ENCODE data around the gene CUL1.
"Not testable (repeated sequence)": the region's sequence is repeated elsewhere in the genome, so short reads cannot be mapped to it uniquely, and the experiment has no call there.

CUL1 gene

DNA sequence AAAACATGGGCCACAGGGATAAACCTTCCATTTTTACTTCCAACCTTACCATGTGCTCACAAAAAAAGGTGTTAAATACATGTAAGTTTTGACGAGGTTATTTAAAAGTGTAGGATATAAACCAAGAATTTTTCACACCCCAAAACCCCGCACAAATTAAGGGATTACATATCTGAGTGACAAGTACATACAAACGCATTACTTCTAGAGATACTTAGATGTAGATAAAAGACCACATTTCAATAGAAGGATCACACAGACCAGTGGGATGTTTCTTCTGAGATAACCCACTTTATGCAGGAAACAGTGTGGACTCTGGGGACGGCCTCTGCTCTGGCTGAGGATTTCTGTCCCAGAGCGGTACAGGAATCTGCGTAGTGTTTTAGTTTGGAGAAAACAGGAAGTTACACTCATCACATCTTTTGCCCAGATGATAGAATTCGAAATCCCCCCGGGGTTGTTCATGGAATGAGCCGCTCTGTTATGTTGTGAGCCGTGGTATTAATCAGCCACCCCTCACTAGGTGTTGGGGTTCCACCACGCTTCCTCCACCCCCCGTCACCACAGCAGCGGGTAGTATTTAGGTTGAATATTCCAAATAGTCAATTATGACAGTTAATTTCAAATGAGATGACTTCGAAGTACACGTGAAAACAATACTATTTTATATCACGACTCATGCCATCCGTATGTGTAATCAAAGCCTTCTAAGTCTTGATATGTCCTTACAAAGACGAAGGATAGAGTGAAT is 1.3 kb upstream of the CUL1 start:
- DNase-seq (ENCODE audit: low read depth): no peak

DNA sequence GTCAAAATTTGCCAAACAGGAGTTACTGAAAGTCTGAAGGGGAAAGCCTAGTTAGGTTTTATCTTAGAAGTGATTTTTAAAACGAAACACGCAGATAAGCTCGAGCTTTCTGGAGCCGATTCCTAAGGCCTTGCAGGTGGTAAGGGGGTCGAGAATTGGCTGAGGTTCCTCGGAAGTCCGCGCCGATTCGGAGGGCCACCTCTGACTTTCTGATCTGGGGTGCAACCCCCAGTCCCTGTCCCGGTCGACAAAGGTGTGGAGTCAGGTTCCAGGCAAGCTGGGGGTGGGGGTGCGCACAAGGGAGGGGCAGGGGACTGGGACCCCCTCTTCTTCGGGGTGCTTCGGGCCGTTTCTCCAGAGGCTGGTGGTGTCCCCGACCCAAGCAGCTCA is 701 bp upstream of the CUL1 start:
- no peak for DNase-seq (ENCODE audit: low read depth)

- DNase-seq (ENCODE audit: low read depth): no peak
These were observed 500 bp downstream of the CUL1 start for GRCh38 chr7:148699024-148699781.

GRCh38 chr7:148699782-148700629 is 1.3 kb downstream of the CUL1 start:
- DNase-seq (ENCODE audit: low read depth): no peak

GRCh38 chr7:148700661-148701064 is 2.0 kb downstream of the CUL1 start:
- DNase-seq (ENCODE audit: low read depth): no peak

DNA sequence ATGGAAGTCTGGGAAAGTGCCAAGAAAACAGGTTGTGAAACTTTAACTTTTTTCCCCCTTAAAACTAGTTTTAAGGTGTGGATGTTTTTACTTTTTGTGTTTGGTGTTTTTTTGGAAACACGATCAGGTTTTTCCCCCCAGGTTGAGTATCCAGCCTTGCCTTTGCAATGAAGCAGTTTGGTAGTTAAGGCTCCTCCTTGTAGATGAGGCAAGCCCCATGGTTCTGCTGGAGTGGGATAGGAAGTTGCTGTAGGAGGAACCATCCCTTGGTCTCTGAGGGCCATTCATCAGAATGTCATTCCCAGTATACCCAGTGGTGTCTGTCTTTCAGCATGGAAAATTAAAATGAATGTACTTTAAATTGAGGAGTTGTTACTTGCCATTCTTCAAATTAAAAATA is 2.7 kb downstream of the CUL1 start:
- DNase-seq (ENCODE audit: low read depth): no peak

DNA sequence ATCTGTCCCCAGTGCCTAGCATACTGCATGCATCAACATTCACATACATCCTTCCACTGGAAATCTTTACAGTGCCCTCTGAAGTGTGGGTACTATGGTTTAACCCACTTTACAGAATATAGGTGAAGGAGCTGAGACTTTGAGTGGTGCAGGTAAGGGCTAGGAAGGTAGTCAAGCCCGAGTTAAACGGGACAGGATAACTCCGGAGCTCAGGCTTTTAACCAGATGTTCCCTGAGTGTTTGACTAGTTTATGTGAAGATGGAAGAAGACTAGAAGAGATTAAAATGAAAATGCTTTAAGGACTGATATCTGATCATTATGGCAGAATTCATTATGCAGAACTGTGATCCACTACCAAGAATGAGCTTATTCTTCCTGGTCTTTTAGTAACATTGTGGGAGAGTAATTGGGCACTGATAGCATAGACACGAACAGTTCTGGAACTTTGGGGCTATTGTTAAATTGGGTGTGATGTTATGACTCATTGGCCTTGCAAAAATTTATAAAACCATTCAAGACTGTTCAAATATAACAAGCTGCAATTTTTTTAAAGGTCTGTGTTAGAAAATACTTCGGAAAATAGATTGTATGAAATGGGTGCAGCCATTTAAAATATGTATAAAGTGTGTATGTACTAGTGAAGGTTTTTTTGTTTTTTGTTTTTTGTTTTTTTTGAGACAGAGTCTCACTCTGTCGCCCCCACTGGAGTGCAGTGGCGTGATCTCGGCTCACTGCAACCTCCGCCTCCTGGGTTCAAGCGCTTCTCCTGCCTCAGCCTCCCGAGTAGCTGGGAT is 4.4 kb downstream of the CUL1 start:
- no peak for DNase-seq (ENCODE audit: low read depth)

DNA sequence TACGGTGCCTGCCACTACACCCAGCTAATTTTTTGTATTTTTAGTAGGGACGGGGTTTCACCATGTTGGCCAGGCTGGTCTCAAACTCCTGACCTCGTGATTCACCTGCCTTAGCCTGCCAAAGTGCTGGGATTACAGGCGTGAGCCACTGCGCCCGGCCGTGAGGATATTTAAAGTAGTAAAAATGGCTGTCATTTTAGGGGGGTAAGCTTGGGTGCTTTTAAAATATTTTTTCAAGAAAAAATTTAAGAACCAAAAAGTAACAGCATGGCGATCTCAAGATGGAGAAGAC is 4.9 kb downstream of the CUL1 start:
- not testable (repeated sequence) for DNase-seq (ENCODE audit: low read depth)

DNA sequence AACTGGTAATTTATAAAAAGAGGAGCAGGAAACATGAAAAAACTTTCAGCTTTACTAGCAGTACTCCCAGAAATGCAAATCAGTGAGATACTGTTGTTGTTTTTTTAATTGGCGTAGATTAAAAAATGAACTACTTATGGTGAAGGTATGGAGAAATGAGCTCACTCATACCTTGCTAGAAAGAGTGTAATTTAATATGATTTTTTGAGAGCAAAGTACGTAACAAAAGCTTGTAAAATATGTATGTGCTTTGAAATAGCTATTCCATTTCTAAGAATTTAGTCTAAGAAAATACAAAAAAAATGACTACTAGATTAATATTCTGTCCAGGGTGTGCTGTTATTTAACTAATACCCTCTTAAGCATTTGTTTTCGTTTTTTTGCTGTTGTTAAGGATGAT is 5.5 kb downstream of the CUL1 start:
- DNase-seq (ENCODE audit: low read depth): no peak

DNA sequence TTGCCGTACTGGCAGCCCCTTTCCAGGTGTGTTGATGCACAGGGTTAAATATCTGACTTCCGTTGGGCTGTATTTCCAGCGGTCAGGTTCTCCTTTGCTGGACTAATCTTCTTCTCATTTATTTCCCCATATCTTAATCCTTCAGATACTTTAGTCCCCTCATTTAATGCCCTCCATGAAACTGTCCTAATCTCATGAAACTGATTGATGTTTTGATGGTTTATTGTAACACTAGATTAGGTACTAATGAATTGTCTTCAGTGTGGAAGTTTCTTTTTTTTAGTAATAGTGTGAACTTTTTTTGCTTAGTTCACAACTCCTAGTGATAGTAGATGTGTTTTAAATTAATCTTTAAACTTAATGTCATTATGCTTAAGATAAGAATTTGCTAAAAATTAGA is 6.3 kb downstream of the CUL1 start:
- no peak for DNase-seq (ENCODE audit: low read depth)

- no peak for DNase-seq (ENCODE audit: low read depth)
These were observed 7.7 kb downstream of the CUL1 start for GRCh38 chr7:148706368-148706767.

DNA sequence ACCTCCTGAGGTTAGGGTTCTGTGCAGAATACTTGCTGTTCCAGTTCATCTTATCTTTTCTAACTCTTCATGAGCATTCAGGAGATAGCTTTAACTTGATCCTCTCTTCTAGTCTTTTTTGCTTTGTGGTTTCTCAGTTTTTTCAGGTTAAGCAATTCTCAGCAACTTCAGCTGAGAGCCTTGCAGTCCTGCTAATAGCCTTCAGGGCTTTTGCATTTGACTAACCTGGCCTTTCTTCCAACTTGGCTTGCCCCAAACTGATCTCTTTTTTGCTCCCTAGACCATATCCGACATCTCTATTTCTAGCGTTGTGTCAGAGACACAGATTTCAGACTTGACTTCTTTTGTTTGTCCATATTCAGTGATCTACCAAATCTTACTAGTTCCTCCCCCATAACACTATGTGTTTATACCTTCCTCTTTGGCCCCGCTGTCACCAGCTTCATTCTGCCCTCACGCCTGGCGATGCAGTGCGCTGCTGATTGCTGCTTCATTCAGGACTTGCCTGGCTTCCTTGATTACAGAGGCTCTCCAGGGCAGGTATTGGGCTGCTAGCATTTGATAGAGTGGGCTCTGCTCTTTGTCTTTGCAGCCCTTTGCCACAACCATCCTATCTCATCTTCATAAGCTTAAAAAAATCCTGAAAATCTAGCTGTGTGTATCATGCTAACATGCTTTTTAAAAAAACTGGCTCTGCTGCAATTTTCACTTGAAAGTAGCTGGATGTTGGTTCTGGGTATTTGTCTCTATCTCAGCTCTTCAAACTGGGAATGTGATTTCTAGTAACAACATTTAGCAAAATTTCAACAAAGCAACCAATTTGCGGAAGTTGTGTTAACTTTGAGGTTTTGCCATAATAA is 9.6 kb downstream of the CUL1 start:
- no peak for DNase-seq (ENCODE audit: low read depth)

DNA sequence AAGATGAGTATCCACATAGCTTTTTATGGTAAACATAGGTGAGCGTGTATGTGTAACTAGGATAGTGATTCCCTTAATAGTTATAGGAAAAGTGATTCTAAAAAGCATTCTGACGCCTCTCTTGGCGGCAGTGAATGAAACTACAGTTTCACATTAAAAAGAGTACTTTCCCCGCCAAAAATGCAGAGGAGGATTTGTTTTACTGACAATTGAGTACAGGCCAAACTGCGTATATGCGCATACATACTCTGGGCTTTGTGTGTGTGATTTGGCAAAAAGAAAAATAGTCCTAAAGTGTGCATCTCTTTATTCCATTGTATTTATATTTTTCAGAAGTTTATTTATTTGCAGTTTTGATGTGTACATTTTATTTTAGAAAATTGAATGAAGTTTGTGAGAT is 10.3 kb downstream of the CUL1 start:
- DNase-seq (ENCODE audit: low read depth): no peak

DNA sequence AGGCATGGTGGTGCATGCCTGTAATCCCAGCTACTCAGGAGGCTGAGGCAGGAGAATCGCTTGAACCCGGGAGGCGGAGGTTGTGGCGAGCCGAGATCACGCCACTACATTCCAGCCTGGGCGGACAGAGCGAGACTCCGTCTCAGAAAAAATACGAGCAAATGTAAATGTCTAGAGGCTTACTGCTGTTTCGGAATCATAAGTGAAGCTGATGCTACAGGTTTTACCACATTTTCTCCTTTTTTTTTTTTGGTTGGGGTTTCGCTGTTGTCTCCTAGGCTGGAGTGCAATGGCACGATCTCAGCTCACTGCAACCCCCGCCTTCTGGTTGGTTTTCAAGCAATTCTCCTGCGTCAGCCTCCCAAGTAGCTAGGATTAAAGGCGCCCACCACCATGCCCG is 11.7 kb downstream of the CUL1 start:
- DNase-seq (ENCODE audit: low read depth): not testable (repeated sequence)

- DNase-seq (ENCODE audit: low read depth): no peak
These were observed 12.7 kb downstream of the CUL1 start for GRCh38 chr7:148711191-148712102.

GRCh38 chr7:148712678-148713329 is 14.1 kb downstream of the CUL1 start:
- DNase-seq (ENCODE audit: low read depth): no peak

GRCh38 chr7:148714498-148714897 is 15.8 kb downstream of the CUL1 start:
- DNase-seq (ENCODE audit: low read depth): no peak

DNA sequence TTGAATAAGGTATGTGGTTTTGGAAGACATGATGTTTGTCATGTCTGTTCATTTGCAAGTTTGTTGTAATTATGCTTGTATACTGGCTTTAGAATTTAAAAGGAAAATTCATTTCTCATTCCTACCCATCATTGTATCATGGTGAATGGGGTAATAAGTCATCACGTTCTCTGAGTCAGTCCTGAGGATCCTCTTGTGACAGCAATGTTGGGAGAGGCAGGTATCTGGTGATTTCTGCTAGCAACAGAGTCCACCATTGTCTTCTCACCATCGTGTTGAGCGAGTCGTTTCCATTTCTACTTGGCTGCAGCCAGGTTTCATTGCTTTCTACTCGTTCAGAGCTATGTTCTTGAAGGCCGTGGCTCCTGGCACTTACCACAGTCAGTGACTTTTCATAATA is 16.3 kb downstream of the CUL1 start:
- no peak for DNase-seq (ENCODE audit: low read depth)

DNA sequence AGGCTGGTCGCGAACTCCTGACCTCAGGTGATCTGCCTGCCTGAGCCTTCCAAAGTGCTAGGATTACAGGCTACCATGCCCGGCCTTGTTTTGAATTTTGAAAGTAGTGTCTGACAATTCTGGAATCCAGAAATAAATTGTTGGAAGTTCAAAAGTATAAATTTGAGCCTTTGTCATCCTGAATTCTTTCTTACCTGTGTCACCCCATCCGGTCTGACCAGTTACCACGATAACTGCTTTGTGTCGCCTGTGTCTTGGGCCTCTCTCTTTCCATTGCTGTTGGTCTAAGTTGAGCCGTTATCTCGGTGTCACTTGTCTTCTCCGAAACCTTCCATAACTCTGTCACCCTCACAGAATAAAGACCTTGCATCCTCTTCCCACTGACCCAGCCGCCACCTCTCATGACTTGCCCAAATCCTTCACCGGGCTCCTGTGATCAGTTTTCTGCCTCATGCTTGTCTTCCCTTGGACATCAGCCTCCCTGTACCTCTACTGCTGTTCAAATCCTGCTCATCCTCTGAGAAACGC is 18.6 kb downstream of the CUL1 start:
- no peak for DNase-seq (ENCODE audit: low read depth)

All from CMK (cell line).